IMR-90 (cell line): ENCODE measurements around the gene OR2A2. TPM values are rescaled to one million over a fixed set of nuclear protein-coding genes. Genes with fewer than 3 reads are reported as not detected.

Experiments
- ATAC-seq: fragments of 200-7000 bp; cut with Tn5 transposase; 2 replicates; pipeline ENCODE4 v1.9.1; 2020; ENCODE audit warnings: low read depth, mild to moderate bottlenecking, moderate library complexity
- BruUV-seq: library from RNA; stranded (reverse); fragments of 400-500 nt; replicated peaks from 2 replicates; lab custom pipeline; 2021; lab: Mats Ljungman, UMichigan
- CTCF ChIA-PET: fragments of 300-600 bp; formaldehyde crosslinking; extraction: SDS; loops from one replicate; lab custom pipeline; 2021; ENCODE audit warnings: antibody characterized with exemption; lab: Yijun Ruan, JAX
- POLR2A ChIA-PET: fragments of 300-600 bp; sonication (Branson Sonifier 250); formaldehyde crosslinking; loops from one replicate; lab custom pipeline; 2022; ENCODE audit warnings: antibody characterized with exemption; ENCODE audit not compliant: unreplicated experiment; lab: Charles Lee
- DNase-seq: peaks from one replicate; pipeline ENCODE4 v3.0.0; 2013
- H2AFZ ChIP-seq: replicated peaks from 2 replicates; pipeline ENCODE3; 2013; ENCODE audit warnings: low read length, mild to moderate bottlenecking; ENCODE audit not compliant: poor library complexity
- H2AK5ac ChIP-seq: 2 replicates; pipeline ENCODE4 v1.6.1; 2013; ENCODE audit warnings: low read depth, low read length, inconsistent platforms
- H2AK9ac ChIP-seq: replicated peaks from 2 replicates; pipeline ENCODE3; 2013; ENCODE audit warnings: mild to moderate bottlenecking, low read depth, low read length, moderate library complexity; ENCODE audit not compliant: poor library complexity
- H2BK120ac ChIP-seq: 2 replicates; pipeline ENCODE4 v1.6.1; 2013; ENCODE audit warnings: low read depth, low read length, inconsistent platforms
- H2BK15ac ChIP-seq: 3 replicates; pipeline ENCODE4 v1.6.1; 2013; ENCODE audit warnings: low read depth, low read length, inconsistent platforms
- H2BK20ac ChIP-seq: 2 replicates; pipeline ENCODE4 v1.6.1; 2013; ENCODE audit warnings: low read depth, mild to moderate bottlenecking, inconsistent platforms, low read length, moderate library complexity
- H2BK5ac ChIP-seq: 2 replicates; pipeline ENCODE4 v1.6.1; 2013; ENCODE audit warnings: mild to moderate bottlenecking, low read depth, low read length, inconsistent platforms; ENCODE audit not compliant: poor library complexity, severe bottlenecking
- H3K14ac ChIP-seq: replicated peaks from 2 replicates; pipeline ENCODE4 v1.6.1; 2013; ENCODE audit warnings: low read depth, low read length, inconsistent platforms
- H3K18ac ChIP-seq: 2 replicates; pipeline ENCODE4 v1.6.1; 2013; ENCODE audit warnings: low read depth, low read length, control low read depth
- H3K23ac ChIP-seq: 2 replicates; pipeline ENCODE4 v1.6.1; 2013; ENCODE audit warnings: low read depth, low read length, inconsistent platforms
- H3K27ac ChIP-seq: 2 replicates; pipeline ENCODE4 v1.5.1; 2013; ENCODE audit warnings: mild to moderate bottlenecking, control low read depth, low read length; ENCODE audit not compliant: insufficient read depth
- H3K27me3 ChIP-seq: 2 replicates; pipeline ENCODE4 v1.6.1; 2013; ENCODE audit warnings: low read length; ENCODE audit not compliant: control insufficient read depth, insufficient read depth
- H3K36me3 ChIP-seq: 2 replicates; pipeline ENCODE4 v1.6.1; 2013; ENCODE audit warnings: low read length, mixed read lengths; ENCODE audit not compliant: control insufficient read depth, insufficient read depth
- H3K4ac ChIP-seq: 2 replicates; pipeline ENCODE4 v1.6.1; 2013; ENCODE audit warnings: low read depth, low read length, inconsistent platforms
- H3K4me1 ChIP-seq: 2 replicates; pipeline ENCODE4 v1.6.1; 2013; ENCODE audit warnings: low read length, mixed read lengths; ENCODE audit not compliant: control insufficient read depth, insufficient read depth
- H3K4me2 ChIP-seq: 2 replicates; pipeline ENCODE4 v1.6.1; 2013; ENCODE audit warnings: low read depth, mild to moderate bottlenecking, control low read depth, low read length, moderate library complexity
- H3K4me3 ChIP-seq: 2 replicates; pipeline ENCODE4 v1.5.1; 2013; ENCODE audit warnings: low read depth, mild to moderate bottlenecking, control low read depth, low read length, moderate library complexity; ENCODE audit not compliant: insufficient read depth
- H3K56ac ChIP-seq: 2 replicates; pipeline ENCODE4 v1.6.1; 2013; ENCODE audit warnings: low read length, inconsistent platforms; ENCODE audit not compliant: insufficient read depth; ENCODE audit errors: extremely low read depth
- H3K79me1 ChIP-seq, 2 experiments: 2 replicates each; pipeline ENCODE4 v1.6.1; 2013; ENCODE audit warnings: low read length in 2 of 2, inconsistent platforms in 1 of 2, low read depth in 1 of 2
- H3K9ac ChIP-seq: 2 replicates; pipeline ENCODE4 v1.6.1; 2013; ENCODE audit warnings: low read depth, low read length, control low read depth
- H3K9me1 ChIP-seq: 2 replicates; pipeline ENCODE4 v1.6.1; 2013; ENCODE audit warnings: low read length, inconsistent platforms; ENCODE audit not compliant: insufficient read depth
- H3K9me3 ChIP-seq: 2 replicates; pipeline ENCODE4 v1.6.1; 2013; ENCODE audit warnings: low read length; ENCODE audit not compliant: control insufficient read depth, insufficient read depth
- H4K20me1 ChIP-seq: 2 replicates; pipeline ENCODE4 v1.6.1; 2013; ENCODE audit warnings: low read length, inconsistent platforms; ENCODE audit not compliant: insufficient read depth
- H4K5ac ChIP-seq: 2 replicates; pipeline ENCODE4 v1.6.1; 2013; ENCODE audit warnings: mild to moderate bottlenecking, low read depth, low read length, control low read depth
- H4K8ac ChIP-seq, 2 experiments: 2 replicates each; pipeline ENCODE4 v1.6.1; 2013; ENCODE audit warnings: low read depth in 2 of 2, low read length in 2 of 2, control low read depth in 1 of 2, inconsistent platforms in 1 of 2
- H4K91ac ChIP-seq: 2 replicates; pipeline ENCODE4 v1.6.1; 2013; ENCODE audit warnings: low read depth, low read length, inconsistent platforms; ENCODE audit not compliant: insufficient read depth
- BHLHE40 ChIP-seq: fragments of 150-350 bp; IDR thresholded peaks from 2 replicates; pipeline ENCODE4 v1.6.1; 2016; ENCODE audit warnings: mild to moderate bottlenecking, low read depth, low read length
- CEBPB ChIP-seq: IDR thresholded peaks from 2 replicates; pipeline ENCODE4 v1.6.1; 2012; ENCODE audit warnings: low read depth, low read length, improper control_type of control experiment
- FOS ChIP-seq: fragments of 150-350 bp; IDR thresholded peaks from 2 replicates; pipeline ENCODE4 v1.6.1; 2016; ENCODE audit warnings: low read depth, low read length
- MAFK ChIP-seq: IDR thresholded peaks from 2 replicates; pipeline ENCODE4 v1.6.1; 2012; ENCODE audit warnings: low read depth, low read length, improper control_type of control experiment
- MAZ ChIP-seq: IDR thresholded peaks from 2 replicates; pipeline ENCODE4 v1.6.1; 2012; ENCODE audit warnings: low read depth, mild to moderate bottlenecking, low read length, improper control_type of control experiment, moderate library complexity, borderline replicate concordance
- RAD21 ChIP-seq: IDR thresholded peaks from 2 replicates; pipeline ENCODE4 v1.6.1; 2012; ENCODE audit warnings: low read length, improper control_type of control experiment
- SMC3 ChIP-seq: fragments of 150-350 bp; IDR thresholded peaks from 2 replicates; pipeline ENCODE4 v1.6.1; 2016; ENCODE audit warnings: low read depth, mild to moderate bottlenecking, antibody characterized with exemption, low read length, moderate library complexity
- WGBS, 2 experiments: methylation state at CpG; one replicate each; pipeline versions ENCODE4 v1.1.5 to v1.1.7; 2013; ENCODE audit warnings: missing lambda C conversion rate in 2 of 2; ENCODE audit not compliant: insufficient read length in 1 of 2; ENCODE audit errors: extremely low coverage in 2 of 2; 5-methylcytosine and 5-hydroxymethylcytosine counted together
- dilution Hi-C: fragments of 300-500 bp; cut with HindIII; formaldehyde crosslinking; loops from one replicate; pipeline ENCODE4 v1.14.3; 2018; ENCODE audit warnings: low sequenced_read_pairs; ENCODE audit not compliant: unreplicated experiment
- in situ Hi-C: fragments of 300-500 bp; cut with MboI; formaldehyde crosslinking; loops from 3 replicates; pipeline ENCODE4 v1.14.3; 2019; ENCODE audit warnings: low sequenced_read_pairs, inconsistent platforms, mixed read lengths
- intact Hi-C: fragments of 100-400 bp; cut with micrococcal nuclease; formaldehyde crosslinking; loops from 2 replicates; pipeline ENCODE4 v1.10.0; 2022
- polyA plus RNA-seq, 3 experiments: library from polyadenylated mRNA; depleted of rRNA; stranded (reverse); fragments of >200 nt; gene quantifications; 2 replicates each; pipeline ENCODE4 v1.2.3, GENCODE V29; 2012; ENCODE audit warnings: low replicate concordance in 1 of 3
- total RNA-seq: library from RNA; depleted of rRNA; stranded (reverse); fragments of >200 nt; gene quantifications from 2 replicates; pipeline ENCODE4 v1.2.3, GENCODE V29; 2012

The OR2A2 gene
- total and polyA plus RNA-seq, 2 of the 4 experiments (the other 2 are of a cell fraction) = not detected

DNA sequence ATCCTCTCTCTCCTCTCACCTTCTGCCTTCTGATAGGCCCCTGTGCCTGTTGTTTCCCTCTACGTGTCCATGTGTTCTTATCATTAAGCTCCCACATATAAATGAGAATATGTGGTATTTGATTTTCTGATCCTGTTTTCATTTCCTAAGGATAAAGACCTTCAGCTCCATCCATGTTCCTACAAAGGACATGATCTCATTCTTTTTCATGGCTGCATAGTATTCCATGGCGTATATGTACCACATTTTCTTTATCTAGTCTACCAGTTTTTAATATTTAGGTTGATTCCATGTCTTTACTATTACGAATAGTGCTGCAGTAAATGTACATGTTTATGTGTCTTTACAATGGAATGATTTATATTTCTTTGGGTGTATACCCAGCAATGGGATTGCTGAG, 18.7 kb upstream of the OR2A2 start:
- Histone ChIP-seq H3K4me1 (no peaks in the 10 kb centered on the region), H3K14ac (no peak overlapping the region), H2AFZ (no peak overlapping the region), H4K20me1 (no peaks in the 10 kb centered on the region), H3K23ac (no peak overlapping the region), H3K9me3 (no peaks in the 10 kb centered on the region), H2AK5ac (no peak overlapping the region), H3K18ac (no peak overlapping the region), H2BK120ac (no peak overlapping the region), H3K9ac (no peak overlapping the region), H2BK15ac (no peak overlapping the region), H3K56ac (no peak overlapping the region), H4K5ac (no peak overlapping the region), H3K4me2 (no peak overlapping the region), H2BK5ac (no peak overlapping the region), H2AK9ac (no peak overlapping the region), H4K91ac (no peak overlapping the region), H3K36me3 (no peaks in the 10 kb centered on the region), H3K4ac (no peak overlapping the region), H3K79me1 (no peaks in the 10 kb centered on the region), H3K4me3 (no peak overlapping the region), H3K27me3 (no peaks in the 10 kb centered on the region), H2BK20ac (no peak overlapping the region), H3K27ac (no peak overlapping the region), H4K8ac (no peak overlapping the region), H3K9me1 (no peaks in the 10 kb centered on the region)
- no CpG with 5 or more reads among the region's 3 CpGs for WGBS, 2 experiments
- BruUV-seq = no TSS peak
- intact Hi-C loops = loop anchor here (5.0 kb wide), 1 partner anchor 33 kb away; no protein-coding TSS in a partner anchor
- DNase-seq (no peak), ATAC-seq (no peak)
- in situ Hi-C loops = no loop called here
- ChIA-PET POLR2A (no interaction called here), CTCF (no interaction called here)
- TF ChIP-seq MAFK (no peak), SMC3 (no peak), BHLHE40 (no peak), RAD21 (no peak), MAZ (no peak), CEBPB (no peak), FOS (no peak)
- dilution Hi-C loops = no loop called here
